ENCODE results near the gene DMGDH. TPM values are rescaled to one million over a fixed set of nuclear protein-coding genes. Genes with fewer than 3 reads are reported as not detected.

DMGDH gene
- total RNA-seq, 2 experiments from 2014 or later: 0.45 to 1.3 TPM

DNA sequence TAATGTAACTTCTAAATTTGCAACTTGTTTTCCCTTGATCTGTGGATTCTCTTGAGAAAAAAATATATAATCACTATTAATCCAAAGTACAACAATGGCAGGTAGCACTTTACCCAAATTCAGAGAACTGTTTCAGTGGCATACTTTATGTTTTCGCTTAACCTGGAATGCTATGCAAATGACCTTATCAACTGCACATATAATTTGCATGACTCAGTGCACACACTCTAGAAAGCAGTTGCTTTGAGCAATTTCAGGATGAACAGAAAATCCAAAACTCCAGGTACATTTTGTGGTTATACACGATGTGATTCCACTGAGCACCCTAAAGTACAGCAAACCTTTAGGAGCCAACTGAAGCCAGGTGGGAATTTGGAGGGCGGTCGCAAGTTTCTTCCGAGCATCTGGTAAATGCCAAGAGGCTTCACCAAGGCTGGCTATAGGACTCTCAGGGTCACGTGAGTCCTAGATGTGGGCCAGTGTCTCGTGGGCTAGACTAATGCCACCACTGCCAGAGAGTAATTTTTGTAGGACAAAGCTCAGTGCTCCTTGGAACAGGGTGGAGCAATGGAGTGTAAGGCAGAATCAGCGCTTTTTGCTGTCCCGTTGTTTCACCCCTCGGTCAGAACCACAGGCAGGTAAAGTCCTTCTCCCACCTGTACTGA lies 37.3 kb downstream of the DMGDH start:
- Mint-ChIP-seq H3K27me3 (peaks cover 3% of the 10 kb centered on the region), H3K9me3 (no peaks in the 10 kb centered on the region), H3K4me3 (no peak overlapping the region), H3K4me1 (ENCODE audit: low read depth) (no peaks in the 10 kb centered on the region), H3K36me3 (ENCODE audit: low read depth) (no peaks in the 10 kb centered on the region), H3K27ac (no peak overlapping the region)
- ATAC-seq (no peak), DNase-seq (no peak)
- TF ChIP-seq, protein P1, sequence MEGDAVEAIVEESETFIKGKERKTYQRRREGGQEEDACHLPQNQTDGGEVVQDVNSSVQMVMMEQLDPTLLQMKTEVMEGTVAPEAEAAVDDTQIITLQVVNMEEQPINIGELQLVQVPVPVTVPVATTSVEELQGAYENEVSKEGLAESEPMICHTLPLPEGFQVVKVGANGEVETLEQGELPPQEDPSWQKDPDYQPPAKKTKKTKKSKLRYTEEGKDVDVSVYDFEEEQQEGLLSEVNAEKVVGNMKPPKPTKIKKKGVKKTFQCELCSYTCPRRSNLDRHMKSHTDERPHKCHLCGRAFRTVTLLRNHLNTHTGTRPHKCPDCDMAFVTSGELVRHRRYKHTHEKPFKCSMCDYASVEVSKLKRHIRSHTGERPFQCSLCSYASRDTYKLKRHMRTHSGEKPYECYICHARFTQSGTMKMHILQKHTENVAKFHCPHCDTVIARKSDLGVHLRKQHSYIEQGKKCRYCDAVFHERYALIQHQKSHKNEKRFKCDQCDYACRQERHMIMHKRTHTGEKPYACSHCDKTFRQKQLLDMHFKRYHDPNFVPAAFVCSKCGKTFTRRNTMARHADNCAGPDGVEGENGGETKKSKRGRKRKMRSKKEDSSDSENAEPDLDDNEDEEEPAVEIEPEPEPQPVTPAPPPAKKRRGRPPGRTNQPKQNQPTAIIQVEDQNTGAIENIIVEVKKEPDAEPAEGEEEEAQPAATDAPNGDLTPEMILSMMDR (IDR thresholded peaks at IDR 0.05): no peak
- intact Hi-C loops (cut with micrococcal nuclease): no loop called here
- ChIA-PET POLR2A (no interaction called here), CTCF (interaction anchor here (5.0 kb wide), 1 partner anchor 7 kb away, joined by 28 read pairs; no protein-coding TSS in a partner anchor)

DNA sequence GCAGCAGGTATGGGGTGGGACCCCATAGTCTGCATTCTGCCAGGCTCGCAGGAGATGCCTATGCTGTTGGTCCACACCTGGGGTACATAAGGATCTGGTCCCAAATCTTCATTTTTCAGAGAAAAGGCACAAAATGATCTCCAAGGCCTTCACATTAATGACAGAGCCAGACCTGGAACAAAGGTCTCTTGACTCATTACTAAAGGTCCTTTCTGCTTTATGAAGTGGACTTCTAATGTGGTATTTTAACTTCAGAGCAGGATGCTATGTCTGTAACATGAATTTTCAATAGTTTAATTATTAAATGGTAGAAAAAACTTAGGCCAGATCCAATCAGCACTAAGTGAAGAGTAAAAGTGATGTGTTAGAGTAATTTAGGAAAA lies 38.0 kb downstream of the DMGDH start:
- H3K27ac Mint-ChIP-seq: no peak overlapping the region
- no peaks in the 10 kb centered on the region for H3K4me1 Mint-ChIP-seq (ENCODE audit: low read depth)
- no peak for DNase-seq
- CTCF ChIA-PET: interaction anchor here (3.2 kb wide), 1 partner anchor 10 kb away, joined by 21 read pairs; no protein-coding TSS in a partner anchor
- no peak for ATAC-seq
- no peaks in the 10 kb centered on the region for H3K9me3 Mint-ChIP-seq
- POLR2A ChIA-PET: no interaction called here
- TF ChIP-seq, protein P1 (IDR thresholded peaks at IDR 0.05): no peak
- H3K36me3 Mint-ChIP-seq (ENCODE audit: low read depth): no peaks in the 10 kb centered on the region
- intact Hi-C loops (cut with micrococcal nuclease): no loop called here
- H3K27me3 Mint-ChIP-seq: peaks cover 6% of the 10 kb centered on the region
- H3K4me3 Mint-ChIP-seq: no peak overlapping the region

DNA sequence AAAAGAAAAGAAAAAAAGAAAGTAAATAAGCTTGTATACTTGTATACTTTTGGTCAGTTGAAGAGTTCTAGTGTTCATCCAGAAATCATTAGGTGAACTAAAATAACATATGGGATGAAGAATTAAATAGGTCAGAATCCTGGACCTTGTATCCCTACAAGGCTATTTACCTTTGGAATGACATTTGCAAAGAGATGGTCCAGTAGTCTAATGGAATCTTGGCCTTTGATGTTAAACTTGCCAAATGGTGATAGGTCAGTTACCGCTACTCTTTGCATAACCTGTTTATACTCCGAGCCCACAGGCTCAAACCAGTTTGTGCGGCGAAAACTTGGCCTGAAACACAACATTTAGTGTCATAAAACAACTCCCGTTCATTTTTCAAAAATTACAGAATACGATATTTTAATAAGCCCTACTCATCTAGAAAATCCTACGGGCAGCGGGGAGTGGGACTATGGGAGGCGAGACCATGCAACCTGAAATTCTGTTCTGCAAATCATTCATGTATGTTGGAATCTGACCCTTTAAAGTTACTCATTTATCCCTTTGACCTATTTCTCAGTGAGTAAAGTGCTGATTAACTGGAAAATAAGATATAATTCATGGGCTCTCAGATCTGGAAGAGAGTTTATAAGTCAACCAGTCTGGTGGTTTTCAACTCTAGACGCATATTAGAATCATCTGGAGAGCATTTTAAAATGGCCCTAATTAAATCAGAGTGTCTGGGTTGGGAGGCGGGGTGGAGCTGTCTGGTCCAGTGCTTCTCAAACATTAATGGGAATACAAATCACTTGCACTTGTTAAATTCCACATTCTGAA lies 38.6 kb downstream of the DMGDH start:
- H3K4me3 Mint-ChIP-seq: no peak overlapping the region
- H3K36me3 Mint-ChIP-seq (ENCODE audit: low read depth): no peaks in the 10 kb centered on the region
- no peaks in the 10 kb centered on the region for H3K4me1 Mint-ChIP-seq (ENCODE audit: low read depth)
- DNase-seq: no peak
- peaks cover 8% of the 10 kb centered on the region for H3K27me3 Mint-ChIP-seq
- H3K27ac Mint-ChIP-seq: no peak overlapping the region
- no peak for ATAC-seq
- ChIA-PET CTCF (interaction anchor here (2.9 to 3.2 kb wide), 2 partner anchors 10 to 102 kb away, joined by 19 to 21 read pairs; no protein-coding TSS in a partner anchor), POLR2A (no interaction called here)
- TF ChIP-seq, protein P1 (IDR thresholded peaks at IDR 0.05): no peak
- no peaks in the 10 kb centered on the region for H3K9me3 Mint-ChIP-seq
- intact Hi-C loops (cut with micrococcal nuclease): no loop called here

DNA sequence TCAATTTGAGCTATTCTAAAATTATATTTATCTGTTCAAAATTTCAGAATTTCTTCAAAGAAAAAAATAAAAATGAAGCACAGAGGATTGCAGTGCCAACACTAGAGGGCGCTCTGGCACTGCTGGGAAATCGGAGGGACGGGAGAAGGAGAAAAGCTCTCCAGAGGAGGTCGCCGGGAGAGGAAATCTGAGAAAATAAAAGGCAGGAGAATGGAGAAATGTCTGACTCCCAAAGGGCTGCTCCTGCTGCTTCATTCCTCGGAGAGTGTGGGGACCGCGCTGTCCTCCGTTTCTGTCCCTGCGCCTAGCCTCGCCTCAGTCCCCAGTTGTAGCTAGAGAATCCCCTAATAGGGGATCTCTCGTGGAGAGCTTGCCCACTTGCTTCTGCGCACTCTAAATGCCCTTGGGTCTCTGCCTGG lies 44.4 kb downstream of the DMGDH start:
- TF ChIP-seq, protein P1 (IDR thresholded peaks at IDR 0.05): peak; percentile 99

More for the DNA sequence above, 44.4 kb downstream of the DMGDH start:
- intact Hi-C loops (cut with micrococcal nuclease): loop anchor here (1.0 to 10.0 kb wide), 2 partner anchors 108 to 440 kb away; no protein-coding TSS in a partner anchor
- H3K27ac Mint-ChIP-seq: no peak overlapping the region
- H3K36me3 Mint-ChIP-seq (ENCODE audit: low read depth): no peaks in the 10 kb centered on the region
- H3K9me3 Mint-ChIP-seq: no peaks in the 10 kb centered on the region
- no peak overlapping the region for H3K4me3 Mint-ChIP-seq
- peaks cover 31% of the 10 kb centered on the region for H3K27me3 Mint-ChIP-seq
- peaks cover 5% of the 10 kb centered on the region for H3K4me1 Mint-ChIP-seq (ENCODE audit: low read depth)
- ChIA-PET POLR2A (interaction anchor here (0.7 to 0.9 kb wide), 2 partner anchors 109 to 731 kb away, joined by 3 read pairs; no protein-coding TSS in a partner anchor), CTCF (interaction anchor here (0.6 to 9.6 kb wide), 77 partner anchors 9 to 1146 kb away, joined by 3 to 384 read pairs (median 5); partner anchors contain the start of genes ARSB, BHMT2 and DMGDH)
- DNase-seq (peak; percentile 55), ATAC-seq (peak; percentile 42)

All from activated CD8-positive, alpha-beta T cell treated with anti-CD3 and anti-CD28 coated beads for 36 hours (primary cell).